GM21717 (cell line): ENCODE results near the gene RHOJ.

Experiments used
- ATAC-seq: cut with Tn5 transposase; IDR thresholded peaks from one replicate; pipeline ENCODE4 v1.9.1; 2021; ENCODE audit warnings: mild to moderate bottlenecking, moderate library complexity; ENCODE audit not compliant: unreplicated experiment

RHOJ gene

DNA sequence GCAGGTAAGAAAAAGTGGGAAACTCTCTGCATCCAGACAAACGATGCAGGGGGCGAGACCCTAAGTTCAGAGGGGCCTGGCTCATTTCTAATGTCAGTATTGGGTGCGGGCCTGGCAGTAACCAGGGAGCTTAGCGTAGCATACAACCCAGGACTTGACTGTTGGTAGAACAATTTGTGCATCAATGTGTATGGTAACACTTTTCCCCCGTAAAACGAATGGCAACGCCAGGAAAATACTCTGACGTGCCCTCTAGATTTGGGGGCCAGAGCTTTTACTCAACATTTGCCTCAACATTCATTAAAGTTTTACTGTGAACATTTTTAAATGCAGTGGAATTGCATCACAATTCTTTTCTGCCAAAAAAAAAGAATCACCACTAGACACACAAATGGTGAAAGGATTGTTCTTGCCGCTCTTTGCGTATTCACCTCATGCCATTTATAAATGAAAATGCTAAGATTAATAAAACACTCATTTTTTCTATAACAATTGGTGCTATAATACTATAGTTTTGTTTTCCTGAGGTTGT is 867 bp downstream of the RHOJ start:
- no peak for ATAC-seq

DNA sequence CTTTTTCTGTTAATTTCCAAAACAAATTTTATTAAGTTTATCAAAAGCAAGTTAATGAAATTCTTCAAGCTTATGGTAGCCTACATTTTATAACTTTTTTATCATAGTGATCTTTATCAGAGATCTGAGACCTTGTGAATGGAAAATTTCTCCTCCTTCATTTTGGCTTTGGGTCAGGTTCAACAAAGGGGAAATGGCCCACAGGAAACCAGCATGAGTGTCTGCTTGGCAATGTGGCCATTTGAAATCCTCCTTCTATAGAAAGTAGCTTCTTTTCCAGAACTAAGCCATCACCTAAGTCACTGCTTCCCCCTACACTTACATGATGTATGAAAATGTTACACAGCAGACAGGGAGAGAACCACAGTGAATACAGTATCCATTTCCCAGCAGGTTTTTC is 1.6 kb downstream of the RHOJ start:
- no peak for ATAC-seq

DNA sequence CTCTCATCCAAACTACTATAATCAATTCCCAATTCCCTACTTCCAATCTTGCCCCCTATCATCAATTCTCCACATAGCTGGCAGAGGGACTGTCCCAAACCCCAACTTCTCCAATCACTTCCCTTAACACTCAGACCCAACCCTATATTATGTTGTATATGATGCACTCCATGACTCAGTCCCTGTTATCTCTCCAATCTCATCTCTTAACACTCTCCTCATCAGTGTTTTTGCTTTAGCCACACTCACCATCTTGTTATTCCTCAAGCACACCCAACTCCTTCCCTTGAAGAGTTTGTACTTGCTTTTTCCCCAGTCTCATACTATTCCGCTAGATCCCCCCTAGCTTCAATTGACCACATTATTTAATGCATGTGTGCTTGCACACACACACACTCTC is 4.9 kb downstream of the RHOJ start:
- no peak for ATAC-seq

DNA sequence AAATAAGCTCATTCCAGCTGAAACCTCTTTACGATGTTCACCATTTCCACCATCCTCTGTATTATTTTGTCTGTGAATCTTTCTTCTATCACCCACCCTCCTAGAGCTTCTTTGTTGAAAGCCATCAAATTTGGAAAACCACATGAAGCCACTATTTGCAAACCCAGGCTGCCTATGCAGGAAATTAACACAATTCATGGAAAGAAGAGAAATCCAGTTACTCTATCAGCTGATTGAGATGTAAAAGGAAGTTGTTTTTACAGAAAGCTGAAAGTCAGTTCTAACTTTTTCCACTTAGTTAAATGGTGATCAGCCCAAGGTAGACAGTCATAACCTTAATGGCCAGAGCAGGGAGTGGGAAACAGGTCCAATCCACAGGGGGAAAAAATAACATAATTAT is 6.6 kb downstream of the RHOJ start:
- ATAC-seq = no peak

DNA sequence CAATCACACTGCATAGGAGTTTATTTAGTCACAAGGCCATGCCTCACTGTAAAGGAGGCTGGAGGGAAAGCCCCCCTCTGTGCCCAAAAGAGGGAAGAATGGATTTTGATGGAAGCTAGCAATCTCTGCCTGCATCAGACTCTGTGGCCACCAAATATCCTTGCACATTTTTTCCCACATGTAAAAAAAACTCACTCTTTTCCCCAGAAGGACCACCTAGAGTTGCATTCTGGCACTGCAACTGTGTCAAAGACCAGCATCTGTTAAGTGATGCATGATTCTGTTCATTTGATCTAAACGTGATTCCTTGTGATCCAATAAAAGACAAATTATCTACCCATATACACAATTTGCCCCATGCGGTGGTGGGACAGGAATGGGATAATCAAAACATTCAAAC is 8.0 kb downstream of the RHOJ start:
- no peak for ATAC-seq

DNA sequence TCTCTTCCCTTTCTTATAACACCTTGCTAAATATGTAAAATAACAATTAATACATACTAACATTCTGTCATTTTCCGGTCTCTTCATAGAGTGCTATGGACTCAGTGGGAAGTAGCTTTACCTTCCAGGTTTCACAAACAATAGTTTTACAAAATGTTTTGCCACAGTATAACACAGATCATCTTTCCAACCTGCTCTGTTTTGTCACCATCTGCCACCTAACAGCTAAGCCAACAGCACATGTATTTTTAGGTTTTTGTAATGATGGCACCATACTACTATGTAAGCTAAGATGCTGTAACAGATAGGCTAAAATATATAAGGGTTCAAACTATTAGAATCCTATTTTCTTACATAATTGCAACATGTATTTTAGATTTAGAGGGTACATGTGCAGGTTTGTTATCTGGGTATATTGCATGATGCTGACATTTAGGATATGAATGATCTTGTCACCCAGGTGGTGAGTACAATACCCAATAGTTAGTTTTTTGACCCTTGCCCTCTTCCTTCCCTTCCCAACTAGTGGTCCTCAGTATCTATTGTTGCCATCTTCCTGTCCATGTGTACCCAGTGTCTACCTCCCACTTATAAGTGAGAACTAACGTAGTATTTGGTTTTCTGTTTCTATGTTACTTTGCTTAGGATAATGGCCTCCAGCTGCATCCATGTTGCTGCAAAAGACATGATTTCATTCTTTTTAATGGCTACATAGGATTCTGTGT is 8.7 kb downstream of the RHOJ start:
- no peak for ATAC-seq

DNA sequence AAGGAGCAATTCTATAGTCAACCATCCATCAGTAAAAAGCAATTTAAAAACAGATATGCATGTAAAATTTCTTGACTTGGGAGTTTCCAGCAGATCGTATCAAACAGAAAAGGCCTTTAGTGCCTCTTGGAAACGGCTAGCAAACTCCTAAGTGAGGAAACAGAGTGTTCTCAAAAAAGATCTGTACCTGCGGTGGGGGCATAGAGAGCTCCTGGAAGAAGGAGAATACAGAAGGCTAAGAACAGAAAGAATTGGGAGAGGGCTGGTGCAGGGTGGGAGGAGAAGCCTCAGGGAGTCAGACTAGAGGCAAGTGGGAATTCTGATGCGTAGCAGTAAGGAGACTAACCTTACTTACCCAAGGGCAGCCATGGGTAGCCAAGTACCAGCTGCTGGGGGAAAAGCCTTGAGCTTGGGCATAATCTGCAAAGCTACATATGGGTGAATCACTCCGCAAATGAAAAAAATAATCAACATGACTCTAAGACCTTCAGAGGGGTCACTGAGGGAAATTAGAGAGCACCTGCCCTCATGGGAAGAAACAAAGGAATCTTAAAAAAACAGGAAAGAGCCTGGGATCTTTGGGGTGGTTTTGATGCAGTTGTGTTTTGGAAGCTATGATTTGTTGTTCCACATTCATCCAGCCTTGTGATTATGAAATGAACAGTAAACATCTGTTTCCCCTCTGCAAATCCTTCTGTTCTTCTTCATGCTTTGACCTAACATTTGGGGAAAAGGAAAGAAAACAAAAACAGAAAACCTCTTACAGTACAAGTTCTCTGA is 10.4 kb downstream of the RHOJ start:
- ATAC-seq = no peak

DNA sequence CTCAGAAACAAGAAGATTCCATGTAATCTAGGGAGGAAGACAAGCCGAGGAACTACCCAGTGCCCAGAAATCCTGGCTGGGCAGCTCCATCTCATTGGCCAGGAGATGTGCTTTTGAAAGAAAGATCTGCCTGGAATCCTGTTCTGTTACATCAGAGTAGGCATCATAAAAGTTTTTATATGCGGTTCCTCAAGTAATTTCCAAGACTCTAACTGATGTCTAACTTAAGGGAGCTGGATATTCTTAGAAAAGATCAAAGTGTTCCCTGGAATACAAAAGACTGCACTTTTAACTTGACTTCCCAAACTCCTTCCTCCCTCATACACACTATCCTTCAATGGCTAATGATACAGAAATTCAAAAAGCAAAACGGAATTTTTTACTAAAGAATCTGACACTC is 16.3 kb downstream of the RHOJ start:
- ATAC-seq = no peak

DNA sequence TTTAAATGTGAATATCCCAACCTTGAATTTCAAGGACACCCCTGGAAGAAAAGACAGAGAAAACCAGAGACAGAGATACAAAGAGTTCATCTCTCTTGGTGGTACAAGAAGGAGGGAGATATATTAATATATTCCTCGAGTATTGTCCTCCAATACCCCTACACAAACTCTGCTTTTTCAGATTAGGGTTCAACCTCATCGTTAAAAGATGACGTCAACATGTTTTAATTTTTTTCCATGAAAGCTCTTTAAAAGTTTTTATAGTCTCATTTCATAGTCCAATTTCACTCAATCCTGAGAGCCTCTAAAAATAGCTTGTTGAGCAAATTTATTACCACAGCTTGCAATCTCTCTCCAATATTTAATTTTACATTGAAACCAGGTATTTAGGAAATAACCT is 19.4 kb downstream of the RHOJ start:
- ATAC-seq = no peak

DNA sequence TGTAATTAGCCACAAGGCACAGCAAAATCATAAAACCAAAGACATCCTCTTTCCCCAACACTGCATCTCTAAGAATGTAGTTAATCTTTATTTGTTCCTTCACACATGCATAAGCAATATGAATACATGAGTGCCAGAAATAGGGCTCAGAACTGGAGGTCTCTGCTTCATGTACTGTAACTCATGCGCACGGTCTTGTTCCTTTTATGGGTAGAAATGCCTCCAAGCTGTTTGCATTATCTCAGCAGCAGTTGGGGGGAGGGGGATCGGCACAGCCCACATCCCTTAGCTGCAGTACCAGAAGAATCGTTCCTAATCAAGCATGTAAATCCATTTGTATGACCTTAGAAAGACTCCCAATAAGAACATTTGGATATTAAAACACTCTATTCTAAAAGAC is 20.0 kb downstream of the RHOJ start:
- no peak for ATAC-seq

DNA sequence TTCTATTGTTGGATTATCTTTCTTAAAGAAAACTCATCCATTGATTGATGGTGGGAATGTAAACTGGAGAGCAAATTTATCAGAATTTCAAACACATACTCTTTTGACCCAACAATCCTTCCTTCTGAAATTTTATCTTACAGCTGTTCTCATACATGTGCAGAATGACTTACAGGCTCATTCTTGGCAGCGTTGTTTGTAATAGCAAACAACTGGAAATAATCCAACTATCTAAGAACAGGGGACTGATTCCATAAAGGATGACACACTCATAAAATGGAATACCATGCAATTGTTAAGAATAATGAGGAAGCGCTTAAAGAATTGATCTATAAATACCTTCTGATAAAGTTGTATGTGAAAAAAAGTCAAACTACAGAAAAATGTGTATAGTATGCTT is 24.0 kb downstream of the RHOJ start:
- ATAC-seq = no peak

DNA sequence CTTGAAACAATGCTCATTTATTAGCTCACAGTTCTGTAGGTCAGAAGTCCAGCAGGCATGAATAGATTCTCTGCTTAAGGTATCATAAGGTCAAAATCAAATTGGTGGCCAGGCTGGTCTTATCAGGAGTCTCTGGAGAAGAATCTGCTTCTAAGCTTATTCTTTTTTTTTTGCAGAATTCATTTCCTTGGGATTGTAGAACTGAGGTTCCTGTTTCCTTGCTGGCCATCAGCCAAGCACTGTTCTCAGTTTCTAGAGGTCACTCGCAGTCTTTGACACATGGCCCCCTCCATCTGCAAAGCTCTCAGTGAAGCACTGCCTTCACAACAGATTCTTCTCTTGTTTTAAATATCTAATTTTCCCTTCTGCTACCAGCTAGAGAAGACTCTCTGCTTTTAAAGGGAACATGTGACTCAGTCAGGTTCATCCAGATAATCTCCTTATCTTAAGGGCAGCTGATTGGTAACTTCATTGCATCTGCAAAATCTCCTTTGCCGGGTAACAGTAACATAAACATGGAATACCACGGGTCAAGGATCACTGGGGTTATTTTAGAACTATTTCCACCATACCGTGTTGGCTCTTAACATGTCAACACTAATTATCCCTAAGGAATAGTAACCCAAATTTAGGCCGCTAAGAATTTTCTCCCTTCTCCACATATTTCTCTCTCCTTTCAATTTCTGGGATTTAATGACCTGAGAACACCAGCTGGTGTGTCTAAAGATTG is 25.3 kb downstream of the RHOJ start:
- no peak for ATAC-seq

DNA sequence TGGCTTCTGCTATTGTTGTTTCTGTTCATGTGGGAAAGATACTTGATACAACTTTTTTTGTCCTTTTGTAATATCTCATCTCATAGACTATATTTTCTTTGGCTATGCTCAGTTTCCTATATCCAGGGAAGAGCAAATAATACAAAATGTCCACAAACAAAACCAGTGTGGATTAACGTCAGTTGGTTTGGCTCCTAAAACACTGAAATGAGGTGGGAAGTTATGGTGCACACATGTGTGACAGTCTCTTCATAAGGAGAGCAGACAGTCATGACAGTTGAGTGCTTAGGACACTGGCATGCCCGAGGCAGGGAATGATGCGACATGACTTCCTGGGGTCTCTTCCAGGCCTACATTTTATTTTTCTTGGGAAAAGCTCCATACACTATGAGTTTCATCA is 27.5 kb downstream of the RHOJ start:
- ATAC-seq = no peak

DNA sequence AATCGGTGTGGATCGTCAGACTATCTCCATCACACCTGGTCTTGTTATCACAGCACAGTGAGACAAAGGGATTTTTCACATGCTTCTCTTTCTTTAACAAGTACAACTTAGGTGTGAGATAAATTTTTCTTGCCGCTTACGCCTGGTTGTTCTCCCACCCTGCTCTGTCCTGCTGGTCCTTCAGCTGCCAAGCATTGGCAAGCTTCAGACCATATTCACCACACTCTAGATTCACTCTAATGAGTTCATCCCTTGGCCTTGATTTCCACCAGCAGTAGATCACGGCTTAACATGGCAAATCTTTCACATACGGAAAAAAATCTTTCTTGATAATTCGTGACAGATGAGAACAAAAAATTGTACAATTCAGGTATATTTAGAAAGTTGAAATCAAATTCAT is 33.5 kb downstream of the RHOJ start:
- ATAC-seq = no peak

DNA sequence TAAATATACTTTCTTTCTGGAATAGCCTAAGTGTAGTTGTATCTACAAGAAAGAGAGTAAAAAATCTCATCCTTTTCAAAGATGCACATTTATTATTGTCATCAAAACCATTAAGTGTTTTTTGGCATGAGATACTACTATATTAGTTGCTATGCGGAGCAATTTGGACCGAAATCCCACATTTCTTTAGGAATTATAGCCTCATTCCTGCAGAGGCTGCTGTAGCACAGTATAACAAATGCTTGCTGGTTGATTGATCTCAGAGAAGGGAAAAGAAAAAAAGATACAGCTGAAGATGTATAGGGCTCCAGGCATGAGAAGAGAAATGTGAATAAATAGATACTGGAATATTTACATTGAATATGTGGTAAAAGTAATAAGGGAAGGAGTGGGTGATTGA is 36.0 kb downstream of the RHOJ start:
- ATAC-seq = no peak

DNA sequence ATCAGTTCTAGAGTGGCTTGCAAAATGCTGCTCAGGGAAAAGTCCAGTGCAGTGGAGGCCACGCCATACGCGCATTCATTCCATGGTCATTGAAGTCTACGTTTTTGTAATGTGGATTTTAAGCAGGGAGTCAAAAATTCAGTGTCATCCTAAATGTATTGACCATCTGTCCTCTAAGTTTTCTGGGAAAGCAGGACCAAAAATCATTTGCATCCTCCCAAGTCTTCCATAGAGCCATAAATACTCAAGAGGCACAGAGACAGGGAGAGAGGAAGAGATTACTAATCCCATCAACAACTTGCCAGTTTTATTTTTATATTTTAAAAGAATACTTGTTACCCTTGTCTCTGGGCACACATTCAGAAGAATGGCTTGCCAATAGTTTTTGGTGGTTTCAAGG is 36.9 kb downstream of the RHOJ start:
- no peak for ATAC-seq

DNA sequence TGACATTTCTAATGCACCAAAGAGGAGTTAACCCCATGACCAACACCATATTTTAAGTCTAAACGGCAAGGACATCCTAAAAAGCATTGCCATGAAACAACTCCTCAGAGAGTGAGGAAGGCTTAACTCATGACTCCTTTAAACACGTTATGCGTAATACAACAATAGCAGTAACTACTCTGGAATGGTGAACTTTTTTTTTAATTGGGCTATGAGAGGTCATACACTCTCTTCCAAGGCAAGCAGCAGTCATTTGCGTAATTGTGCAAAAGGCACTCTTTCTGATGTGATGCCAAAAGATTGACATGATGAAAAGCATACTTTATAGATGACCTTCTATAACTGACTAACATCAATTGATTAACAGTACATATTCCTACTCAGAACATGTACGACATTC is 39.4 kb downstream of the RHOJ start:
- ATAC-seq = no peak

DNA sequence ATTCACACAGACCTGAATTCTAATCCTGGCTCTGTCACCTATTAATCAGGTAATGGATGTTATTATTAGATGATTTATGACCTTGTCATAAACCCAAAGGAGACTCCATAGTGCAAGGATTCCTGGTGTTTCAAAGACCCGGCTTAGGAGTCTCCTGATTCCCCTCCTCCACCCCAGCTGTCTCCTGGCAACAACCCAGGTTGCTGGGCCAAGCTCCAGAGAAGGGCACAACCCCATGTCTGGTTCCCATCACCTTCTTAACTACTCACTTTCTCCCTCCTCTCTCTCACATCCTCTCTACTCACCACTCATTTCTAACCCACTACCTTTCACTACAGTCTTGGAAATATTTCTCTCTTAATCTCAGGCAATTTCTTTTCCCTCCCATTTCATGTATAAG is 41.6 kb downstream of the RHOJ start:
- ATAC-seq = no peak

DNA sequence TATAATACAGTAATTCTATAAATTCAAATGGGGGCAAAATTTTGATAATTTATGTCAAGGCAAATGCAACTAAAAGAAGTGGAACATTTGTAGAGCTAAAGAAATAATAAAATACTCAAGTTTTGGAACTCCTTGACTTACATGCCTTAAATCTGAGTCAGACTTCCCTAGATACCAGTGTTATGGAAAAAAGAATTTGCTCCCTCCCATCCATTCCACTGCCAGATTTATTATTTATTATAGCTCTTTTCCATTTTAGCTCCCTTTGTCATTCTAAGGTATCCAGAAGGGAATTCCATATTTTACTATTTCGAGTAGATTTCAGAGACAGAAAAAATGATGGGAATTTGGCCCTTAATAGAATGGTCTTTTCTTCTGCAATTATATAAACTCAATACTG is 44.0 kb downstream of the RHOJ start:
- no peak for ATAC-seq

DNA sequence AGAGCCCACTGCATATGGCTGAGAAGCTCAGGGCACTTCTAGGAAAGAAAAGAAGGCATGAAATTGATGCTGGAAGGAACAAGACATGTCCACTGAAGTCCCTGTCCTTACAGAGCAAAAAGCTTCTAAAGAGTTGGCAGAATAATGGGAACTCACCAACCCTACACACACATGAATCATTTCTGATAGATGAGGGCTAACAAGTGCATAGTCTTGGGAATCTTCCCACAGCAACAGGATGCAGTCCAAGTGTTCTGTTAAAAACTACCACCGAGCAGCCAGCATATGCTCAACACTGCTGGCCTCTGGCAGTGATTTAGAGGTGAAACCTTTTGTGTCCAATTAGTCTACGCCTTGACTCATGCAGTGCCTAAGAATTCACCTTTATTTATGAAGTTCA is 44.8 kb downstream of the RHOJ start:
- no peak for ATAC-seq

DNA sequence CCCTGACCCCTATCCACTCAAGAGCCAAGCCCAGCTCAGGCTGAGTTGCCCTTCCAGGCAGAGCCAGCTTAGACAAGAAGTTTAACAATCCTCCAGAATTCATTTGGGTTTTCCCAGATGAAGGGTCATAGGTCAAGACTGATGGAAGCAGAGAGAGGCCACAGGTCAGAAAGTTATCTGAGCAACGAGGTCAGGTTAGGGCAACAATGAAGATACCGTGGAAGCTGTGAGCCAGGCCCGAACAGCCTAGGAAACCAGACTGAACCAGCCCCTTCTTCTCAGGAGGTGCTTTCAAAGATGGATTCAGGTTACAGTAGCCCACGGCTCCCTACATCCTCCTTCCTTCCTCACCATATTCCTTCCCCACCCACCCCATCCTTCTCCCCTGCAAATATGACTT is 53.1 kb downstream of the RHOJ start:
- ATAC-seq = no peak

DNA sequence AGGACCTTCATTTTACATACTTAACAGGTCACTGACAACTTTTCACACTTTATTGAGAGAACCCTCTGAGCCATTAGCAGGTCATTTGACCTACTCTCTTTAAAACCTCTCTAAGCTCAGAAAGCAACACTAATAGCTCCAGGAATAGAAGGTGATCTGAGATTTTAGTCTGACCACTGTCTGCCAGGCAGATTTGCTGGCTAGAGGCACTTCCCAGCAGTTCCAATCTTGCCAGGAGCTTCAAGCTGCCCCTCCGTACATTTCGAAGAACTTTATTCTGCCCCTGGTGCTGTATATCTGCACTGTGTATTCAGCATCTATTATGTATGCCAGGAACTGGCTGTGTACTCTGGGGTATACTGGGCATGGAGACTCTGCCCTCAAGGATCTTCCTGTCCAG is 58.2 kb downstream of the RHOJ start:
- no peak for ATAC-seq
